K562 treated with DMSO at 1 percent for 12 hours (cell line): ENCODE data around the gene GPR25. TPM values are rescaled to one million over a fixed set of nuclear protein-coding genes. Genes with fewer than 3 reads are reported as not detected.

Experiments
- total RNA-seq: library from RNA; unstranded; fragments of 300-600 nt; gene quantifications from 2 replicates; pipeline ENCODE4 v1.2.3, GENCODE V29; 2022; ENCODE audit not compliant: insufficient read depth

GPR25 gene
- total RNA-seq, result not detected in 2 replicates

GRCh38 chr1:200872446-200873115 is at the start of gene GPR25:
TSS of gene GPR25 (plus strand) at chr1:200872981. CDS start at chr1:200873038, 57 bp downstream.

DNA sequence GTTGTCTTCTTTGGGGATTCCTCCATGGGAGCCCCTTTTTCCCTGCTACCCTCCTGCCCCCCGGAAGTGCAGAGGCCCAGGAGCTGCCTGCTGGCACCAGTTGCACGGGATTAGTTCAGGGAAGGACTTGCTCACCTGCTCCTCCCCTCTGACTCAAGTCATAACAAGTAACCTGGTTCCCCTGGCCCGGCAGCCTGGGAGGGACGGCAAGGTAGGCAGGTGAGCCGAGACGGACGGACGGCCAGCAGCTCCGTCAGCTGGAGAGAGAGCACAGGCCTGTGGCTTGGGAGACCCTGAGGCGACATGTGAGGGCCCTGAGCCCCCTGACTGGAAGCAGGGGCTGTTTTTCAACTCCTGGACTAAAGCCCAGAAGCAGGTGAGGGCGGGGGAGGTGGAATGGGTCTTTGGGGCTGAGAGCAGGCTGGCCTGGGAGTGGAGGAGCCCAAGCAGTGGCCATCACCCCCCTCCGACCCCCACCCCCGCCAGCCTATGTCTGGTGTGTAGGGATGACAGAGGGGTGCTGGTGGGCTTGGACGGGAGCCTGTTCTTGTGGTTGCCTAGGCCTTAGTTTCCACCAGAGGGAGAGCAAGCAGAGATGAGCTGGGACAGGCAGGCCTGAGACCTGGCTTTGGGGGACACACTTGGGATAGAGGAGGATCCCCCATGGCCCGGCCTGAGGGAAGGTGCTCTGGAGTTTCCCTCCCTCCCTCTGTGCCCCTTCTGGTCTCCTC is 22.1 kb downstream of the GPR25 start, which contains the start of gene INAVA:
TSS of gene INAVA (plus strand) at position 189 of the 731 bp plus-strand sequence. CDS start 3,501 bp downstream, outside the sequence.

Other genes with a start within 250 kb of the GPR25 start
- 14.5 and 22.2 TPM in 2 replicates for gene DDX59, start 203.1 kb upstream of the GPR25 start, total RNA-seq
- gene CAMSAP2, start 134.1 kb upstream of the GPR25 start, total RNA-seq, result 1.3 and 9.4 TPM in 2 replicates
- not detected in 2 replicates for gene INAVA, start 21.9 kb downstream of the GPR25 start, total RNA-seq
- 2.7 and 11.1 TPM in 2 replicates for gene KIF21B, start 150.7 kb downstream of the GPR25 start, total RNA-seq
- not detected in 2 replicates for gene CACNA1S, start 239.4 kb downstream of the GPR25 start, total RNA-seq